BE2C (cell line): ENCODE data around the gene ETS1.

Experiments used
- DNase-seq: peaks from one replicate; pipeline ENCODE4 v3.0.0-alpha.2; 2020
- H3K27me3 ChIP-seq: fragments of 250-450 bp; sonication (Bioruptor Pico); 2 replicates; pipeline ENCODE4 v1.5.1; 2020; ENCODE audit warnings: mild to moderate bottlenecking
- H3K36me3 ChIP-seq: fragments of 250-450 bp; sonication (Bioruptor Pico); 2 replicates; pipeline ENCODE4 v1.5.1; 2020; ENCODE audit warnings: mild to moderate bottlenecking
- H3K4me1 ChIP-seq: fragments of 250-450 bp; sonication (Bioruptor Pico); 2 replicates; pipeline ENCODE4 v1.5.1; 2020
- H3K4me3 ChIP-seq: 2 replicates; pipeline ENCODE4 v1.5.1; 2011; ENCODE audit warnings: low read depth, low read length
- H3K9me3 ChIP-seq: fragments of 250-450 bp; sonication (Bioruptor Pico); 2 replicates; pipeline ENCODE4 v1.5.1; 2020
- CTCF ChIP-seq: IDR thresholded peaks from 2 replicates; pipeline ENCODE4 v1.5.1; 2012; ENCODE audit warnings: mild to moderate bottlenecking, low read depth, low read length

Gene ETS1

GRCh38 chr11:128493570-128493965 is 93.8 kb downstream of the ETS1 start:
- Histone ChIP-seq H3K4me3 (no peak overlapping the region), H3K9me3 (no peaks in the 10 kb centered on the region), H3K4me1 (peaks cover 4% of the 10 kb centered on the region; the same call in 1 of the 2 replicates), H3K36me3 (no peaks in the 10 kb centered on the region), H3K27me3 (no peaks in the 10 kb centered on the region)
- no peak for DNase-seq
- TF ChIP-seq CTCF, result no peak

DNA sequence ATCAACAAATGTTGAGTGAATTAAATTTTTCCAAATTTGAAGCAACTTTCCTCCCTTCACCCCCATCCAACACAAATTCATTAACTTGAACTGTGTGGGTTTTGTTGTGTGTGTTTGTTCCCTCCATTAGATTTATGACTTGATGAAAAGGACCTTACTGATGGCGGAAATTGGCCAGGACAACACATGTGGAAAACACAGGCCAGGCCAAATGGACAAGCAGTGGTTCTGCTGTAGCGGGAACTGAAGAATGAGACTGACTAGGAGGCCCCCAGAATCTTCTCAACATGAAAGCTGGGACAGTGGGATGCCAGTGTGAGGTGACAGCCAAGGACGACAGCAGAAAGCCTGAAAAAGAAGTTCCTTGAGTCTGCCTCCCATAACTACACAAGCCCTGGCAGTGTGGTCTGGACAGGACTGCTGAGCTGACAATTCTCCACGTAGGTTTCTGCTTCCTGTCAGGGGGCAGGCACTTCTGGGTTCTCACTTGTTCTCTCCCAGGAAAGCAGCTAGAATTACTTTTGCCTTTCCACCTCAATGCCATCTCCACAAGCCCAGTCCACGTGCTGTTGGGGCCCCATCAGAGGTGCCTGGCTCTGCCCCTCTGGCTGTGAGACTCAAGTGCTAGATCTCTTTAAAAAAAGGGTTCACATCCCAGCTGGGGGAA is 94.3 kb downstream of the ETS1 start:
- no peaks in the 10 kb centered on the region for H3K9me3 ChIP-seq
- peaks cover 4% of the 10 kb centered on the region; the same call in 1 of the 2 replicates for H3K4me1 ChIP-seq
- H3K36me3 ChIP-seq, result no peaks in the 10 kb centered on the region
- TF ChIP-seq CTCF, result no peak
- DNase-seq, result no peak
- no peak overlapping the region for H3K4me3 ChIP-seq
- no peaks in the 10 kb centered on the region for H3K27me3 ChIP-seq

- Histone ChIP-seq H3K36me3 (no peaks in the 10 kb centered on the region), H3K4me3 (no peak overlapping the region), H3K27me3 (no peaks in the 10 kb centered on the region), H3K9me3 (no peaks in the 10 kb centered on the region), H3K4me1 (peaks cover under 1% of the 10 kb centered on the region; the same call in 1 of the 2 replicates)
- no peak for TF ChIP-seq CTCF
- DNase-seq, result no peak
Observed at GRCh38 chr11:128492461-128492860, 94.9 kb downstream of the ETS1 start.

DNA sequence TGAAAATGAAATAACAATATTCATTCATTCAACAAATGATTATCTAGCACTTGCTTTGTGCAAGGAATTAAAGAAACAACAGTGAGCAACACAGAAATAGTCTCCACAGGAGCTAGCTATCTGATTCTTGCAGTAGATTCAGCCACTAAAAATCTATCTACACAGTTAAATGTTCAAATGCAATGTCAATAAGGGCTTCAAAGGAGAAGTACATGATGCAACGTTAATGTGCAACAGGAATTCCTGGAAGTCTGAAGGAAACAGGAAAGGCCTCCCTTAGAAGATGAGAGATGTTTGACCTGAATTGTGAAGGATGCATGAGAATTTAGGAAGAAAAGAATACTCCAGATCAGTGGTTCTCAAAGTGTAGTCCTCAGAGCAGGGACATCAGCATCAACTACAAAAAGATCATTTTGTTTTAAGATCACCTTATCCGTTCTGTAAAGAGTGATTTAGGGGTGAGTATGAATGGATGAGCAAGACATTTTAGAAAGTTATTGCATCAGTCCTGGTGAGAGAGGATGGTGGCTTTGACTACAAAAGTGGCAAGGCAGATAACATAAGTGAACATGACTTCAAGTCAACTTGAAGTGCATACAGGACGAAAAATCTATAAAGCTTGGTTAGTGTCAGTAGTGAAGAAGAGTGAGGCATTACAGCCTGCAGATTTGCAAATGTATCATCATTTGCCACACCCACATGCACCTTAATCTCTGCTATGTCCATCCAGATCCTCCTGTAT is 96.0 kb downstream of the ETS1 start:
- TF ChIP-seq CTCF, result no peak
- no peak for DNase-seq
- H3K4me1 ChIP-seq, result no peaks in the 10 kb centered on the region
- no peaks in the 10 kb centered on the region for H3K9me3 ChIP-seq
- no peak overlapping the region for H3K4me3 ChIP-seq
- no peaks in the 10 kb centered on the region for H3K27me3 ChIP-seq
- no peaks in the 10 kb centered on the region for H3K36me3 ChIP-seq

GRCh38 chr11:128490092-128490491 is 97.3 kb downstream of the ETS1 start:
- no peaks in the 10 kb centered on the region for H3K4me1 ChIP-seq
- TF ChIP-seq CTCF, result no peak
- H3K9me3 ChIP-seq, result no peaks in the 10 kb centered on the region
- no peaks in the 10 kb centered on the region for H3K27me3 ChIP-seq
- DNase-seq, result no peak
- no peaks in the 10 kb centered on the region for H3K36me3 ChIP-seq
- H3K4me3 ChIP-seq, result no peak overlapping the region

GRCh38 chr11:128488471-128488870 is 98.9 kb downstream of the ETS1 start:
- Histone ChIP-seq H3K27me3 (no peaks in the 10 kb centered on the region), H3K9me3 (no peaks in the 10 kb centered on the region), H3K4me3 (no peak overlapping the region), H3K36me3 (no peaks in the 10 kb centered on the region; the same call in 1 of the 2 replicates), H3K4me1 (no peaks in the 10 kb centered on the region)
- TF ChIP-seq CTCF, result no peak
- no peak for DNase-seq
